Cerebellar nuclear complex (tissue), 1 donor: ENCODE measurements around the gene SMTNL1.
A peak's percentile ranks its signal among the peaks of the same experiment; 100 is the strongest.

Experiments
- DNase-seq, 2 experiments: peaks; one replicate each; lab custom pipeline; 2025; lab: John Stamatoyannopoulos, UW

SMTNL1 gene, protein sequence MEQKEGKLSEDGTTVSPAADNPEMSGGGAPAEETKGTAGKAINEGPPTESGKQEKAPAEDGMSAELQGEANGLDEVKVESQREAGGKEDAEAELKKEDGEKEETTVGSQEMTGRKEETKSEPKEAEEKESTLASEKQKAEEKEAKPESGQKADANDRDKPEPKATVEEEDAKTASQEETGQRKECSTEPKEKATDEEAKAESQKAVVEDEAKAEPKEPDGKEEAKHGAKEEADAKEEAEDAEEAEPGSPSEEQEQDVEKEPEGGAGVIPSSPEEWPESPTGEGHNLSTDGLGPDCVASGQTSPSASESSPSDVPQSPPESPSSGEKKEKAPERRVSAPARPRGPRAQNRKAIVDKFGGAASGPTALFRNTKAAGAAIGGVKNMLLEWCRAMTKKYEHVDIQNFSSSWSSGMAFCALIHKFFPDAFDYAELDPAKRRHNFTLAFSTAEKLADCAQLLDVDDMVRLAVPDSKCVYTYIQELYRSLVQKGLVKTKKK

DNA sequence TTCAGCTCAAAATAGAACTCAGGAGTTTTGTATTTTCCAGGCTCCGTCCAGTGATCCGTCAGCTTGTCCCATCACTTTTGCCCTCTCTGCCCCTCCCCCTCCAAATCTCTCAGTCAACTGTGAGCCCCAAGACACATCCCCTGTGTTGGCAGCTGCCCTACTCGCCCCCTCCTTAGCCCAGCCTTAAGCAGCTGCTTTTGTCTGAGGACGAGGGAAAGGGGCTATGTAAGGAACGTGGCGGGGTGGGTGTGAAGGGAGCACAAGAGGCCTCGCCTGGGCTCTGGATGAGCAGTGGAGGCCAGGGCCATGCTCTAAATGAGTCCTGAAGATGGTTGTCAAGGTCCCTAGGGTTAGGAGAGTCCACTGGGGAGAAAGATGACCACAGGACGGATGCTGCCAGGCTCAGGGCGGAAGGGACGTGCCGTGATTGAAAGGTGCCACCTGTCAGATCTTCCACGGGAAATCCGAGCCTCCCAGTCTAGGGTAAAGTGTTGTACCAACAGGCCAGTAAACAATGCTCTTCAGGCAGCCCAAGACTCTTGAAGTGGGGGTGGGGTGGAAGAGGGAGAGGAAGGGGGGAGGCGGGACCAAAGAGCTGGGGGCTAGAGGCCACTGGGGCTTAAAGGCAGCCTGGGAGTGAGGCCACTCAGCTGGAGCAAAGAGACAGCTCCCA, at the start of gene SMTNL1:
SMTNL1 (plus strand) TSS at position 649 of the 673 bp plus-strand sequence. CDS start 5,048 bp downstream, outside the sequence.
- no peak for DNase-seq

DNA sequence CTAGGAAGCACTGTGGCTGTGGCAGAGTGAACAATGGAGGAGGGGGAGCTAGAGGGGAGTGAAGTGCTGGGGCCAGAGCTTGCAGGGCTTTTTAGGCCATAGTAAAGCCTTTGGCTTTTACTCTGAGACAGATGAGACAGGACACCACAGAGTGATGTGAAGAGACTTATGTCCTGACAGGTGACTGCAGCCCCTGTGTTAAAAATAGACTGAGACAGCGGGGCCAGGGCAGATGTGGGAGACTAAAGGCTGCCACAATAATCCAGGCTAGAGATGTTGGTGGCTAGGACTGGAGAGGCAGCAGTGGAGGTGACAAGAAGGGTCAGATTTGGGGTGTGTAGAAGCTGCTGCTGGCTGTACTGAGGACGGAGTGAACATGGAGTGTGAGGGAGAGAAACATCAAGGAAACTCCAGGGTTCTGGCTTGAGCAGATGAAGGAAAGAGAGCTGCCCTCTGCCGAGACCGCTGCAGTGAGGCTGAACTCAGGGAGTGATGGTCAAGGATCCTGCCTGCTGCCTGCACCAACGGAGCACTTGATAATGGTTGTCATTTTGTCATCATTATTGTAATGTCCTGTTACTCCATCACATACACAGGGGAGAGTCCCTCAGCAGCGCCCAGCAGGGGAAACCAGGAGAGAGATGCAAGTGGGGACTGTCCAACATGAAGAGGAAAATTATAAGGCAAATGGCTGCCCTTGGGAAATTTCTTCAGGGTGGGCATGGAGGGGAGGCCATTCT, 49.3 kb upstream of the SMTNL1 start:
- no peak for DNase-seq

DNA sequence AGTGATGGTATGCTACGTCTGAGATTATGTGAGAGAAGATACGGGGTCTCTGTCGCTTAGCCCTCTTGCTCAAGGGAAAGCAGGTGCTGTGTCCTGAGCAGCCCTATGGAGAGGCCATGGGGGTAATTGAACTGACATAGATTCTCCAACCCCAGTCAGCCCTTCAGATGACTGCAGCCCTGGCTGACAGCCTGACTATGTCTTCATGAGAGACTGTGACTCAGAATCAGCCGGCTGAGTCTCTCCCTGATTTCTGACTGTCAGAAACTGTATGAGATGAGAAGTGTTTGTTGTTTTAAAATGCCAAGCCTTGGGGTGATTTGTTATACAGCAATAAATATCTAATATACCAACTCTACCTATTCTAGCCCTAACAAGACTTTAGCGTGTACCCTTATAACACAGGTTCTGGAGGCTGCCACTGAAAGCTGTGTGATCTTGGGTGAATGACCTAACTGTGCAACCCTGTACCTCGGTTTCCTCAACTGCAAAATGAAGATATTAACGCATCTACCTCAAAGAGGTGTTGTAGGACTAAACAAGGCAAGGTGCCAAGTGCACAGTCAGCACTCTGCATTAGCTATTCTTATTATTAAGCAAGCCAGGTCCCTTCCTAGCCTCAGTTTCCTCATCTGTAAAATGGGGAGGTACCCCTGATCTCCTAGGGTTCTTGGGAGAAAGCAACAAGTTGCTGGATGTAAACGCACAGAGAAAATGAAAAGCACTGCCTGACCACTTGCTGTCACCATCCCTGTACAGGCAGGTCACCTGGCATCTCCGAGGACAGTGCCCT, 46.7 kb upstream of the SMTNL1 start:
- DNase-seq: no peak

DNA sequence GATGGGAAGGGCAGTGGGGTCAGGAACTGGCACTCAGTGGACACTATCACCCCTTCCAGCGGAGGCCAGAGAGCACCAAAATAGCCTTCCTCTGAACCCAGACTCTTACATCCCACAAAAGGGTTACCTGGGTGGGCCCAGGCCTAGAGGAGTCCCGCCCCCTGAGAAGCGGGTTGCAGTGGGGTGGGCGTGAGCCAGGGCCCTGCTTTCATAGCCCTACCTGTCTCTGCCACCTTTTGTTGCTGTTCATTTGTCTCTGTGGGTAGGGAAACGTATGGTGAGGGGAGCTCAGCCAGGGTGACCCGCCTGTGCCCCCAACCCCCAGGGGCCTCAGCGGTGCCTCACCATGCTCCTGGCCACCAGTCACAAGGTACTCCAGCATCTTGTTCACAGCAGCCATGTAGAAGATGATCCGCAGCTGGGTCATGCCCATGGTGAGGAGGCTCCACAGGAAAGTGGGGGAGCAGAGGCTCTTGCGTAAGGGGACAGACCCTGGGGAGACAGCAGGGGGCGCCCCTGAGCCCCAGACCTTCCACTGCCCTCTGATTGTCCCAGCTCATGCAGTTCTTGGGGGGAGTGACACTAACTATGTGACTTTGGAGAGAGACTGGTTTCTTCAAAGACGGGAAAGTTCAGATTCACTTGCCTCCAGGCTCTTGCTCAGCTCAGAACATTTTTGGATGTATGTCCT, 45.9 kb upstream of the SMTNL1 start:
- no peak for DNase-seq

DNA sequence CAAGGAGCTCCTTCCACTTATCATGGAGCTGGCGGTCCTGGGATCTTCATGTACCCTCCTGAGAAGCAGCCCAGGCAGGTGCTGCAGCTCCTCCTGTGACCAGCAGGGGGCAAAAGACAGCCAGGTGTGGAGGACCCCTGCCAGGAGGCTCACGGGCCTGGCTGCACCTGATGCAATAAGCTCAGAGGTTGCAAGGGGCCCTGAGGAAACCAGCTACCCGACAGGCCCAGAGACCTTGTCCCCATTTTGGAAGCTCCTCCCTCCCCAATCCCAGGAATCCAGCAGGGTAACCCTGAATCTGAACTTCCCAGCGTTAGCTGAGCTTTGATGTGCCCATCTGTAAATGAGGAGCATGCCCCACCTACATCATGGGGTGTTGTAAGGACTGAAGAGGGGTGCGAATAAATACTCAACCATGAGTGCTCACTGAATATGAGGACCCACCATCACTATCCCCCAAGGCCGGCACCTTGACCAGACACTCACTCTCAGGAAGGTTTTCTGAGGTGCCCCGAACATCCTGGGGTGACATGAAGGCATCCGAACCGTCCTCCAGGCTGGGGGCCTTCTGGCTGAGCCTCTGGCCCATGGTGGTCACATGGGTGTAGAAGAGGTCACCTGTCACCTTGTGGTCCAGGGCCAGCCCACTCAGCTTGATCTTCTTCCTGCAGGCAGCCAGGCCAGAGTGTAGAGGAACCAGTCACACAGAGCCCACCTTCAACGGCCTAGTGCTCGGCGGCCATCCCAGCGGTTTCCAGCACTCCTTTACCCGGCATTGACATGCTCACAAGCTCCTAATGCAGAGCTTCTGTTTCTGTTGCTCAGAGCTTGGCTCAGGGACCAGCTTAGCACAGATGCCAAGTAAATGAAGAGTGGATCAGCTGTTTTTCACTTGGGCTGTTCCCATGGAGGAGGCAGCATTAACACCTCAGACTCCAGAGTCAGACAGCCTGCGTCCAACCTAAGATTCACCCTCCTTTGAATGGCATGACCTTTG, 43.6 kb upstream of the SMTNL1 start:
- DNase-seq: no peak

DNA sequence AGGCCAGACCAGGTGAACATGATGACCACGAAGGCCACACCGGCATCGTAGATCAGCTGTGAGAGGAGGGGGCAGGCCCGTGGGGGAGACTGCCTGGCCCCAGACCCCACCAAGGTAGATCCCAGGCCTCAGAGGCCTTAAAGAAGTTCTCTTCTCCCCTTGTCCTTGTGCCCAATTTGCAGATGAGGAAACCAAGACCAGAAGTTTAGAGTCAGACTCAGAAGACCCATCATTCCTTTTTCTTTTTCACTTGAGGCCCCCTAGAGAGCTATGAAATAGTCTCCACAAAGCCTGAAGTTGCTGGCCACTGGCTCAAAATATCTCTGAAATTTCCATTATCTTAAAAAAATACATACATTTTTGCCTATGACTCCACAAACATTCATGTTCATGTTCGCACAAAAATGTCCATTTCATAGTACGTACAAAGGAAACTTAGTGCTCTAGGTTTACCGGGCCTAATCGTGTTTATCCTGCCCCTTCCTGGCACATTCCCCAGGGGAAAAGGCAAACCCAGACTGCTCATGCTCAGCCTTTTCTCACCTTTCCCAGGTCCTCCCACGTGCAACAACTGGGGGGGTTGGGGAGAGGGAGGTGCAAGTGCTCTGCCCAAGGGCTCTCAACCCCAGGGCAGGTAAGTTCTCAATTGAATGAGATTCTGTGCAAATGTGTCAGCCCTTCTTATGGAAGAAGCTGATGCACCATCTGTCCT, 41.1 kb upstream of the SMTNL1 start:
- DNase-seq: no peak

DNA sequence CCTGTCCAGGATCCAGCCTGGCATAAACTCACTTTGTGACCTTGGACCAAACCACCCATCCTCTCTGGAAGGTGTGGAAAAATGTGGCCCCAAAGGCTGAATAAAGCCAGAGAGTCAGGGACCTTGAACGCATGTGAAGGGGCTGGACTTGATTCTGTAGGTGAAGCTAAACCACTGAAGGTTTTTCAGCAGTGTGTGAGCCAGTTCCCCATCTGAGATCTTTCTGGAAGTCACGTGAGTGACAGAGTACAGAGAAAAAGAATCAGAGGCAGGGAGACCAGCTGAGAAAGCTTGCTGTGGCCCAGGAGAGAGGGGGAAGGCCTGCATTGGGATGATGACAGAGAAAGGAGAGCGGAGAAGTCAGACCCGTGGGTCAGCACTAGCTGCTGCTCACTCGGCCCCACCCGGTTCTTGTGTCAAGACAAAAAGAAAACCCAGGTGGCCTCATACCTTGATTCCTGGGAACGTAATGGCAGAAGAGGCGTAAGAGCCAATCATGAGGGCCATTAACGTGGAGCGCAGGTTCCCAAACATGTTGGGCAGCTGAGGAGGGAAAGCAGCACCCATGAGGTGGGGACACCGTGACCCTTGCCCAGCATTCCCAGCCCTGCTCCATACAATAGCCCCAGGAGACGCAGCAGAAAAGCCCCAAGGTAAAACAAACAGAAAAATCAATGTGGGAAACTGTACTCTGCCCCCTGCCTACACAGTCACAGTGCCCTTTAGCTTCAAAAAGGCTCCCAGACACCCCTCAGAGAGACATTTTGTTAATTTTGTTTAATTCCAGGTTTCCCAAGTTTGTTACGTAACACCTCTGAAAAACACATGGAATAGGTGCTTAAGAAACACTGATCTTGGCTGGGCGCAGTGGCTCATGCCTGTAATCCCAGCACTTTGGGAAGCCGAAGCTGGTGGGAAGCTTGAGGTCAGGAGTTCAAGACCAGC, 39.8 kb upstream of the SMTNL1 start:
- no peak for DNase-seq

DNA sequence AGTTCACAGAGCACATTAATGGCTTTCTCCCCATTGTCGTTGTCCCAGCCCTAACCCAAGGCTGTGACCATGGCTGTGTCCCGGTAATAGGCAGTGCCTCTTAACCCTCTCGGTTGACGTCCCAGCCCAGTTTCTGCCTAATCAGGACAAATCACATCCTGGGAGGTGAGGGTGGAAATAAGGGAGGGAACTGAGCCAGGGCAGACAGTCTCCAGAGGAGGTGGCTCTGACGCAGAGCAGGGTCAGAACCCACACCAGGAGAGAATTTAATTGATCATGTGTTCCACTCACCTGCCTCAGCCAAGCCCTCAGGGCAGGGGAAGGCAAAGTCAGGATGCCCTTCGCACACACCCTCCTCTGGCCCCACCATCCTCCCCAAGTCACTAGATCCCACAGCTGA, 38.9 kb upstream of the SMTNL1 start:
- no peak for DNase-seq

DNA sequence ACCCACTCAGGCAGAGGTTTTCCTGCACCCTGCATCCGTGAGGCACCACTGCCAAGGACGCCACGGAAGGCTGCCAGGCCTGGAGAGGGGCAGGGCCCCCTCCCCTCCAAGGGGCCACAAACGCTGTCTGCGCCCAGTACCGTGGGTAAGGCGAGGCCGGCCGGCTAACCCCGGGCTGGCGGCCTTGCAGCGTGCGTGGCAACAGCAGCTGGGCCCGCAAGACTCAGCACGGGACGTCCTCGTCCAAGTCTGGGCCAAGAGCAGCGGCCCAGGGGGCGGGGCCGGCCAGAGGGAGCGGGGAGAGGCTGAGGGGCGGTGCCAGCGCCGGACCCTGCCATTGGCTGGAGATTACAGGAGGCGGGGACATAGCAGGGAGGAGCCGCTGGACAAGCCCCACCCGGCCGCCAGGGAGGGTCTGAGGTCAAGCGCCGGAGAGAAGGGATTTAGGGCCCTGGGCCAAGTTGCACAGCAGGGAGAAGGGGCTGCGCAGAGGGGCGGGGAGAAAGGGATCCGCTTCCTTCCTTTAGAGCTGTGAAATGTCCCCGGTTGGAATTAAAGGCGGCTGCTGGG, 37.9 kb upstream of the SMTNL1 start:
- DNase-seq: peak; percentile 71 to 90

DNA sequence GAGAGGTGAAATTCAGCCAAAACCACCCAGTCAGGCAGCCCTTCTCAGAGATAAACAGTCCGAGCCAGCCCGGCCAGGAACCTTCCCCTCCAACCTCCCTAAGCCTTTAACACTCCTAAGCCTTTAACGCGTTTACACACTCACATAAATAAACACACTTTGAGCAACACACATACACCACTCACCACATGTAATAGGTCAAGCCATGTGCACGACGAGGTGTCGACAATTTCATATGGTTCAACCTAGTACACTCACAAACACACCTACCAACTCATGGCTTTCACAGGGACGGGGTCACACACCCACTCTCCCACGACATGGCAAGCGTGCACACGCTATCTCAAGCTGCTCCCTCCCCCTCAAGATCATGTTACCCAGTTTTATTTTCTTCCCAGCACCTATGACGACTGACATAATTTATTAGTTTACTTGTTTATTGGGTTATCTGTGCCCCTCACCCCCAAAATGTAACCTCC, 37.4 kb upstream of the SMTNL1 start:
- DNase-seq: no peak

DNA sequence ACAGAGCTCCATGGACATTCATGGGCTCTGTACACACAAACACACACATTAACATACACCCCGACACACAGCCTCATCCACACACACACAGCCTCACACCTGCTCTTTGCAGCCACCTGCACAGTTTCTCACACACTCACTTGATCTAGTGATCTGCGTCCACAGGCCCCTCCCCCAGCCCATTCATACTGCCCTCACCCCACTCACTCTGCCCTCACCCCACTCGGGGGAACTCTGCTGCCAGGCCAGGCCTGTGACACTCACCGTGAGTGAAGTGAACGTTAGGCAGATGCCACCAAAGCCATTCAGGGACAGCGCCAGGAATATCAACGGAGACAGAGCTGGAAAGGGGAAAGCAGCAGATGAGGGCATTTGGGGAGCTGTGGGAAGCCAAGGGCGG, 36.9 kb upstream of the SMTNL1 start:
- DNase-seq: no peak

DNA sequence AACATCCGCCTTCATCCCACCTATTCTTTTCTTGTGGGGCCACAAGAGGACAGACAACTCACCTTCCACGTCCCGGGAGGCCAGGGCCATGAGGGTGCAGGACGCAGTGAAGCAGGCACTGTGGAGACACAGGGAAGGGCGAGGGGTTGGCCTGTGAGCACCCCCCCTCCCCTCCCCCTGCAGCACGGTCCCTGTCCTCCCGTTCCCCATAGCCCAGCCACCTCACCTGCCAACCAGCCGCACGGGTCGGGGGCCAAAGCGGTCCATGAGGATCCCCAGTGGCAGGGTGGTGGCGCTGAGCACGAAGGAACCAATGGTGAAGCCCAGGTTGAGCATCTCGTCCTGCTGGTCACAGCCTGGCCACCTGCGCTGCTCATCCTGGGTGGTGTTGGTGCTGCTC, 36.5 kb upstream of the SMTNL1 start:
- no peak for DNase-seq

DNA sequence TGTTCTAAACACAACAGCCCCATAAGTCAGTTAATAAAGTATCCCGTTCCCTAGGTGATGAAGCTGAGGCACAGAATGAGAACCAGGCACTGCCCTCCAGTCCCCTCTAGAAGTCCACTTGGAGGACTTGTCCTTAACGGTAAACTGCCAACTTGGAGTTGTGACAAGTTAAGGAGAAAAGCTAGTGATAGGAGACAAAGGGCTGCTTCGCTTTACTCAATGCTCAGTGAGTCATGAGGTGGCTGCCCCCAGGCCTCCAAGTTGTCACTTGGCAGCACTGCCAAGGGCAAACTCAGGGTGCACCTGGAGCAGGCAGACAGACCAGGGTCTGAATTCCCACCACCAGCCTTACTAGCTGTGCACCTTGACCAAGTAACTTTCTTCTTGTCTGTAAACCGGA, 35.4 kb upstream of the SMTNL1 start:
- no peak for DNase-seq

DNA sequence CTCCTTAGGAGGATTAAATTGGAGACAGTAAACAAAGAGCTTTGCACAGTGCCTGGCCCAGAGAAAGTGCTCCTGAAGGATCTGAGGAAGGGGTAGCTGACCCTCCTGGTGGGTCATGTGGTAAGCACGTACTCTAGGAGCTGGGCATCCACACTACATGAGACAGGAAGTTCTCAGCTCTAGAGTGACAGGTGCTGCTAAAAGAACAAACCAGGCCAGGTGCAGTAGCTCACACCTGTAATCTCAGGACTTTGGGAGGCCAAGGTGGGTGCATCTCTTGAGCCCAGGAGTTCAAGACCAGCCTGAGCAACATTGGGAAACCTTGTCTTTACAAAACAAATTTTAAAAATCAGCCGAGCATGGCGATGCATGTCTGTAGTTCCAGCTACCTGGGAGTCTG, 35.0 kb upstream of the SMTNL1 start:
- DNase-seq: no peak

DNA sequence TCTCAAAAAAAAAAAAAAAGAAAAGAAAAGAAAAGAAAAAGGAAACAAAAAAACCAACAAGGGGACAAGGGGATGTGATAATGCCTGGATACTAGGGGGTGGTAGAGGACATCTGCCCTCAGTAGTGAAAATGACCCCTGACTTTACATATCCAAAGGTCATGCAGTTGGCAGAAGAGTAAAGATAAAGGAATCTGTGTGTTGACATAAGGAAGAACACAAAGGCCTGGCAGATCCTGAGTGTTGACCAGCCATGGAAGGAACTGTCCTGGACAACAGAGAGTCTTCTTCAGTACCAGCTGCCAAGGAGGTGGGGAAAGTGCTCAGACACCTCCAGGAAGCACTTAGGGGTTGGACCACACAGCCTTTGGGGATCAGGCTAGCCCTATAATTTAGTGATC, 34.5 kb upstream of the SMTNL1 start:
- no peak for DNase-seq

DNA sequence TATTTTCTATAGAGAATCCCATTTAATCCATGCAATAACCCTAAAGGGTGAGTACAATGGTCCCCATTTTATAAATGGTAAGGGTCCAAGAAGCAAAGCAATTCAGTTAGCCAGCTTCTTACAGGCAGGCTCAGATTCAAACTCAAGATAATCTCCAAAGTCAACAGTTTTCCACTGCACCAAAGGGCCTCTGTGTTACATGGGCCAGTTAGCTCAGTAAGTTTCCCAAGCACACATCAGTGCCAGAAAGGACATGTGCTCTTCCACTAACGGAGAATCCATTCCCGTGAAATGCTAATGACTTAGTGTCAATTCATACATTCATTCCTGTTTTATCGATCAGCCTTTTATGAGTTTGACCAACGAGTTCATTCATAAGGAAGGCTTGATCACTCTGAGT, 32.9 kb upstream of the SMTNL1 start:
- no peak for DNase-seq

DNA sequence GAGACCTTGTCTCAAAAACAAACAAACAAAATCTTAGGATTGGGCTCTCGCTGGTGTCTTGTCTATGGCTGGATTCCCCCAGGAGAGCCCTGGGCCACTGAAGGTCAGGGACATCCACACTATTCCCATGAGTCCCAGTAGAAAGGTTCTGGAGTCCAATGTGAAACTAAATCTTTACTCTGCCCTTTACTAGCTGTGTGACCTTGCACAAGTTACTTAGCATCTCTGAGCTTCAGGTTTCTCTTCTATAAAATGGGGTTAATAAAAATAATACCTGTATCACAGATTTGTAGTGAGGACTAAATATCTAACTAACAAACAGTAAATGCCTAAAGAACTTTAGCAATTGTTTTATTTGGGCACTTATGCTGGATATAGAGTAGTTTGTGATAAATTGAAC, 30.9 kb upstream of the SMTNL1 start:
- no peak for DNase-seq
